Activated naive CD8-positive, alpha-beta T cell treated with anti-CD3 and anti-CD28 coated beads, Interleukin-2, amount 50 U/mL, for 16 hours (primary cell): ENCODE data around the gene AHI1.
"Not testable (repeated sequence)": the region's sequence is repeated elsewhere in the genome, so short reads cannot be mapped to it uniquely, and the experiment has no call there.

Source experiments
- DNase-seq: peaks from one replicate; pipeline ENCODE4 v3.0.0-alpha.2; 2020; ENCODE audit warnings: low read depth, low spot score

Gene AHI1

GRCh38 chr6:135266675-135267074 lies 230.9 kb downstream of the AHI1 start:
- DNase-seq, result no peak

DNA sequence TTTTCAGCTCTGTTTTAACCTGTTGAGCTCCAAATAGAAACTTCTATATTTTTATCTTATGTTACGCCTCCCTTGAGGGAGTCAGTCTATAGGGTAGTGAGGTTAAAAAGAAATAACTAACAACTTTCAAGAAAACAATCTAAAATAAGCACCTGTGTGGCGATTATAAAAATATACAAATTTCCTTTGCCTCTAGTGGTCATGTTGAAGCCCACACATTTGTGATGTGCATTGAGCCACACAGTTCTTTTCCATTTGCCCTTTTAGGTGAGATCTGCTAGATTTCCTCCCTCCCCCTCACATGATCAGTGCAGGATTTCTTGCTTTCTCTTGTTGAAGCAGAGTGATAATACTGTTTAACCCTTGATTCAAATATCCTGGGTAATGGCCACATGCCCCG lies 232.3 kb downstream of the AHI1 start:
- DNase-seq, result no peak

DNA sequence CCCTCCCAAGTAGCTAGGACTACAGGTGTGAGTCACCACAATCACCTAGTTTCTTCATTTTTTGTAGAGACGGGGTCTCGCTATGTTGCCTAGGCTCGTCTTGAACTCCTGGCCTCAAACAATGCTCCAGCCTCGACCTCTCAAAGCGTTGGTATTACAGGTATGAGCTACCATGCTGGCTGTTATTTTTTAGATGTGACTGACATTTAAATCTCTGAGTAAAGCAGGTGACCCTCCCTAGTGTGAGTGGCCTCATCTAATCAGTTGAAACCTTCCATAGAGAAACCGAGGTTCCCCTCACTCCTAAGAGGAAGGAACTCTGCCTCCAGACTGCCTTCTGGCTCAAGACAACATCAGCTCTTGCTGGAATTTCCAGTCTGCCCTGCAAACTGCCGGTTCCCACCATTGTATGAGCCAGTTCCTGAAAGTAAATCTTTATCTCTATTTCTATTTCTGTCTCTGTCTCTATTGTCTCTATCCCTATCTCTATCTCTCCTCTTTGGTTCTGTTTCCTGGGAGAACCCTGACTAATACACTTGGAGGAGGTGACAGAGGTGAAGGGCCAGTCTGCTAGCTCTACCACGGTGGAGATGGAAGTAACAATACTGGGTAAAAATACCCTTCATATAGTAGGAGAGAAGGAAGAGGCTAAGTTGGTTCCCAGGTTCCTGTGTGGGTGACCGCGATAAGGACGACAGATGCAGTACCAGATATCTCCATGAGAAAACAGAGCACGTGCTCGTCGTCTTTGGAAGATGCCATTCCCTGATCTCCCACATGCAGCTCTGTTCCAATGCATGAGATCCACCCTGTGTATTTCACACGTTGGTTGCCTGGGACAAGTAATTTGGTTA lies 235.4 kb downstream of the AHI1 start:
- no peak for DNase-seq

DNA sequence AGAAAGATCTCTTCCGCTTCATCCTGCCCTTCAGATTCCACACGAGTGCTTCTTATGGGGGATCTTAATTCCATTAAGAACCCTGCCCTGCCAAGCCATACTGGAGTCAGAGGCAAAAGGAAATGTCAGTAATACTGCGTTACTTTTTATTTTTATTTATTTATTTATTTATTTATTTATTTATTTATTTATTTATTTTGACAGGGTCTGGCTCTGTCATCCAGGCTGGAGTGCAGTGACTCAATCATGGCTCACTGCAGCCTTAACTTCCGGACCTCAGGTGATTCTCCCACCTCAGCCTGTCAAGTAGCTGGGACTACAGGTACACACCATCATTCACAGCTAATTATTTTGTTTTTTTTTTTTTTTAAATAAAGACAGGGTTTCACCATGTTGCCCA lies 236.9 kb downstream of the AHI1 start:
- DNase-seq, result no peak

DNA sequence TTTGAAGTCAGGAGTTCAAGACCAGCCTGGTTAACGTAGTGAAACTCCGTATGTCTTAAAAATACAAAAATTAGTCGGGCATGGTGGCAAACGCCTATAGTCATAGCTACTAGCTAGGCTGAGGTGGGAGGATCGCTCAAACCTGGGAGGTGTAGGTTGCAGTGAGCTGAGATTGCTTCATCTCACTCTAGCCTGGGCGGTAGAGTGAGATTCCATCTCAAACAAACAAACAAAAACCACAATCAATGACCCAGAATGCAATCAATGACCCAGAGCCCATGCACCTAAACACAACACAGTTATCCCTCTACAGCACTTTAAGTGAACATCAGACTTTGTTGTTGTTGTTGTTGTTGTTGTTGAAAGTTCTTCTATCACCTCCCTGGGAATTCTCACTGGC lies 238.6 kb downstream of the AHI1 start:
- no peak for DNase-seq

GRCh38 chr6:135257631-135258405 lies 239.7 kb downstream of the AHI1 start:
- no peak for DNase-seq

DNA sequence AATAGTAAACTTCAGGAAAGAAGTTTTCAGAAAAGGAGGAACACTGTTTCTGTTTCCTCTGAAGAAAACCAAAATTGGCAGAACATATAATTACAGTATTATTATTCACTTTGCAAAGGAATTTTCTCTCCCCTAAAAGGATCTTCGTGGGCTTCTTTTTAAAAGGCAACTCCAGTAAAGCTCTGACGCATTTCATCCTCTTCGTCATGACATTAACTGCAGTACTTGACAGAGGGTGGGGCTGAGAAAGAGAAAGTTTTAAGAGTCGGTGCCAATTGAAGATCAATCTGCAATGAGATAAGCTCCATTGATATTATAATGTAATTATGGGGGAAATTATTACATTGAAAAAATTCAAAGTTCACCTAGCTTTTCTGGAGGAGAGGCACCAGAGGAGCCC lies 240.7 kb downstream of the AHI1 start:
- DNase-seq, result no peak

DNA sequence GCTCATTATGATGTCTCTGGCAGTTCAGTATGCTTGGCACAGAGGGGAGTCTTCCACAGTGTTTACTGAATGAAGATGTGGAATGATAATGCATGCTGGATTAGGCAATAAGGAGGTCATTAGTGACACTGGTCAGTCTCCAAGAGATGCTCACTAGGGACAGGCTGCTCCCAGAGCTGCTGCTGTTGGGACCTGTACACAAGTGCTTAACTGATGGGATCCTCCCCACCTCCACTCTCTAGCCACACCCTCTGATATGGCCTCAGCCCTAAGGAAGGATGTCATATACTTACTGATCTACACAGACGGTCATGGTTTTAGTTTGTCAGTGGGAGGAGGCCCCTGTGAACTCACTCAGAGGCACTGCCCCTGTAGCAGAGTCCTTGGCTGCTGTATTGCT lies 243.1 kb downstream of the AHI1 start:
- DNase-seq, result no peak

DNA sequence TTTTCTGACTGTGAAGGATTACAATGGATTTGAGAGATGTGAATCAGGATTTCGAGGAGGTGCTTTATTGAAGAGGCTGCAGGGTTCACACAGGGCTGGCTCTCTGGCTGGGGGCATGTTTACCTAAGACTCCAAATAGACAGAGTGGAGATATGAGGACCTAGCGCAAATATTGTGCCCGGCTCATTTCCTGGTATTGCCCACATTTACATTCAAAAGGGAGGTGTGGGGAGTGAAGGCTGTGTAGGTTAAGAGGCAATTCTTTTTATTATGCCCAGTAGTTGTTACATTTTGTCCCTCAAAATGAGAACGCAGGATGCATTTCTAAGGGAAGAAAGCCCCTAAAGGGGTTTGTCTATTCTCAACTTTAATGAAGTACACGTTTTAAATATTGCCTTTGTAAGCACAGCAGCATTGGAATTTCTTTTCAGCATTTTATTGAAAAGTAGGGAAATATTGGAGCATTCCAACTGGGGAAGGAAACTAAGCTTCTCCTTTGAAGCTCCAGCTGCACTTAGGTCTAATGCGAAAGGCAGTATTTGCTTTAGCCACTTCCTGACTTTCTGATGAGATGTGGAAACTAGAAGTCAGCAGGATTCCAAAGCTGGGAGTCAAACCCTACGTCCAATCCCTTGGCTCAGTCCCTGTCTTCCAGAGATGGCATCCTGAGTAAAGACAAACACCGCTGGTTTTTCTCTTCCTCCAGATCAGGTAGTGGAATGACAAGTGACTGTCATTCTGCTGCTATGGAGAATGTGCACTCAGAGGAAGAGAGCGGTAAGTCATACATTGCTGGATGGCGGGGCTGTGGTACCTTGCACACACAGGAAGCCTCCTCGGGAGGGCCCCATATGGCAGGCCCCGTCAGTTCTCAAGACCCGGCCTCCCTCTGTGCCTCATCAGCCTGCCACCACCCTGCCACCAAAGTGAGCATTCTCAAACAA lies 245.8 kb downstream of the AHI1 start:
- no peak for DNase-seq

DNA sequence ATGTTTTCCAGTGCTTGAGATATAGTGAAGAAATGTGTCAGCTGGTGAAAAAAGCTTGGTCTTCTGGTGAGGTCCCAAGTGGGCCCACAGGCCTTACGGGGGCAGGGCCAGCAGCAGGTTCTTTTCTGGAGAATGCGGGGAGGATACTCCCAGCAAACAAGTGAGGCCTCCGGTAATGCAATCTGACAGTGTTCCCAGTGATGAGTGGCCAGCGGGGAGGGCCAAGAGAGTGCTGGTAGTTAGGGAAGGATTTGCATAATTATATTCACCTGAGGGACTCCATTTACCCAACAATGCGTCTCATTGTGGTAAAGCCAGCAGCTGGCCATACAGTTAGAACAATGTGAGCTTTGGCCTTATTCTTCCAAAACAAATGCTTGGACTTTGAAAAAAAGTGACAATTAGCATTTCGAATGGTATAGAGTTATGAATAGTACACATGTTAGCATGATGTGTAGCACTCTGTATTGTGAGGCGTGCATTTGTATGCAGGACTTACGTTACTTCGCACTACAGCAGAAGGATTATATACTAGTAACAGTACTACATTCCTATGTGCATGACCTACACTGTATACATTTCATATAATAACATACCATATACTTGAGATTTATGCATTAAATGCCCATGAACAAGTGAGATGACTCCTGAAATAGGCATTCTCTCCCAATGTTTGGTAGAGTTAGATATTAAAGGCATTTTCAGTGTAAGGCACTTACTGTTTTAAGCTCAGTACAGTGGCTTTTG lies 246.6 kb downstream of the AHI1 start:
- no peak for DNase-seq

- no peak for DNase-seq
These were observed 247.3 kb downstream of the AHI1 start for GRCh38 chr6:135250234-135250633.

DNA sequence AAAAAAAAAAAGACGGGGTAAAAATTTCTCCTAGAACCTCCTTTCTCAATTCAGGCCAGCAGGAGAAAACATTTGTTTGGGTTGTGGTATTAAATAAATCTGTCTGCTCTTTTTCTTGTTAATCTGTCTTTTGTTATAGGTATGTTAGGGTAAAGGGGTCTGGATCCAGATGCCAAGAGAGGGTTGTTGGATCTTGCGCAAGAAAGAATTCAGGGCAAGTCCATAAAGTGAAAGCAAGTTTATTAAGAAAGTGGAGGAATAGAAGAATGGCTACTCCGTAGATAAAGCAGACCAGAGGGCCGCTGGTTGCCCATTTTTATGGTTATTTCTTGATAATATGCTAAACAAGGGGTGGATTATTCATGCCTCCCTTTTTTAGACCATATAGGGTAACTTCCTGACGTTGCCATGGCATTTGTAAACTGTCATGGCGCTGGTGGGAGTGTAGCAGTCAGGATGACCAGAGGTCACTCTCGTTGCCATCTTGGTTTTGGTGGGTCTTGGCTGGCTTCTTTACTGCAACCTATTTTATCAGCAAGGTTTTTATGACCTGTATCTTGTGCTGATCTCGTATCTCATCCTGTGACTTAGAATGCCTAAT lies 251.0 kb downstream of the AHI1 start:
- not testable (repeated sequence) for DNase-seq

DNA sequence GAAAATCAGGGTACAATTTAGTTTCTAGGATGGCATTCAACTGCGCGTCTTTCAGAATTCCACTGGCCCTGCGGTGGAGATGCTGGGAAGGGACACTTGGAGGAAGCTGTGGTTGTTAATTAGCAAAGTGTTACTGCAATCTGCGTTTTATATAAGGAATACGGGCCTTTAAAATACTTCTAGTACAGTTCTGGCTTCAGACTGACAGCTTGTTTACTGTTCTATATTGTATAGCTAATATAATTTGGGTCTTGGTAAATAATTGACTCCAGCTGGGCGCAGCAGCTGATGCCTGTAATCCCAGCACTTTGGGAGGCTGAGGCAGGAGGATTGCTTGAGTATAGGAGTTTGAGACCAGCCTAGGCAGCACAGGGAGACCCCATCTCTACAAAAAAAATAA lies 252.7 kb downstream of the AHI1 start:
- DNase-seq, result no peak

DNA sequence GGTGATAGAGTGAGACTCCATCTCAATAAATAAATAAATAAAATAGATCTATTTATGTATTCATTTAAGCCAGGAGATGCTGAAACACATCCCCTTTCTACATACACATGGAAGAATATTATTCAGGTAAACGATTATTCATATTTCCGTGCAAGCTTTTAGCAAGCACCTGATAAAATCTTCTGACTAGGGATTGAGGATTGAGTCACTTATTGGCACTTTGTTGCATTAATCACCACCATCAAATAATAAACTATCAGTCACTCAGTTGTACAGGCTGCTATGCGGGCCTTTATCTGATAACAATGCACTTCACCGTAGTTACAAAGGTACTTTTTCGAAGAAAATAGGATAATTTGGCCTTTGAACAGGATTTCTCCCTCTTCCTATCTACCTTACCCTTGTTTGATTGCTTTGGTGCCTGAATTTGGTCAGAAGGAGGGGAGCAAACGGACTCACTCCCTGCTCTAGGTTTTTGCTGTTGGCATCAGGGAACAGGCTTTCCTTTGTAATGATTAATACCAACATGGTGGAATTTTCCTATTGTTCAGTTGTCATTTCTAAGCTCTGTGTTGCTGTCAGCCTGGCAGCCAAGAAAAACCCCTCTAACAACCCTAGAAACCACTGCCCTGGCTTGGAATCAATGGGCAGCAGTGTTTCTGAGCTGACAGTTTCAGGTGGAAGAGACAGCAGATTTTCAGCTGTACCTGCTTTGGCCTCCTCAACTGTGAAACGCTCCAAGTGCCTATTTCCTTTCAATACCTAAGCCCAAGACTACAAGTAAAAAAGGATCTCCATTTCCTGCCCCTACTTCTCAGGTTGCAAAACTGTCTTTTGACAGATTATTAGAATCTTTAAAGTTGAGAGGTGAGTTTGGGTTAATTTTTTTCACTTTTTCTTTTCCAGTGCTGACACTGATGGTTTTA lies 253.4 kb downstream of the AHI1 start:
- DNase-seq, result no peak

DNA sequence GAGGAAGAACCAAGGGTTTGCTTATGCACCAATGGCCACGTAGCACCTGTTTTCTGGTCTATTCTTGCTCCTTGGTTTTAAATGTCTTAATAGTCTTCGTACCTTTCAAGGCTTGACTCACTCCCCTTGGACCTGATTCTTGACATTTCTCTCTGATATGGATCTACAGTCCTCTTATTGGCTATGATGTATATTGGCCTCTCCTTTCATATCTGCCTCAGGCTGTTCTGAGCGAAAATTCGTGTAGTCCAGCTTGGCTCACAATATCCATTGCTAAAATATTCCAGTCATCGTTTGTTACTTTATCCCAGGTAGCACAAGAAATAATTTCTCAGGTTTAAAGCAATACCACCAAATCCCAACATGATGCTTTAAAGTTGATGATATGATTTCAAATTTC lies 256.8 kb downstream of the AHI1 start:
- DNase-seq, result no peak

DNA sequence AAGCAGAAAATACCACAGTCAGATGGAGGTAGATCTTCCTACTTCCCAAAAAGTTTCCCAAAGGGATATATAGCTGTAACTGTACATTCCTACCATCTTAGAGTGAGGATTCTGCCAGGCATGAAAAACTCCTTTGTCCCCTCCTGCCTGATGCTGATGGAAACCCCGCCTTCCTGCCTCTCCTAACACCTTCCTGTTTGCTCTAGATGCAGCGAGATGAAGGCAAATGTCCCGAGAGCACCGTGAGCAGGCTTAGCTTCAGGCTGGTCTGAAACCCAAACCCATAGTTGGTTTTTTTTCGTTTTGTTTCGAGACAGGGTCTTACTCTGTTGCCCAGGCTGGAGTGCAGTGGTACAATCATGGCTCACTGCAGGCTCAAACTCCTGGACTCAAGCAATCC lies 260.8 kb downstream of the AHI1 start:
- DNase-seq, result no peak

GRCh38 chr6:135236319-135236718 lies 261.2 kb downstream of the AHI1 start:
- no peak for DNase-seq

DNA sequence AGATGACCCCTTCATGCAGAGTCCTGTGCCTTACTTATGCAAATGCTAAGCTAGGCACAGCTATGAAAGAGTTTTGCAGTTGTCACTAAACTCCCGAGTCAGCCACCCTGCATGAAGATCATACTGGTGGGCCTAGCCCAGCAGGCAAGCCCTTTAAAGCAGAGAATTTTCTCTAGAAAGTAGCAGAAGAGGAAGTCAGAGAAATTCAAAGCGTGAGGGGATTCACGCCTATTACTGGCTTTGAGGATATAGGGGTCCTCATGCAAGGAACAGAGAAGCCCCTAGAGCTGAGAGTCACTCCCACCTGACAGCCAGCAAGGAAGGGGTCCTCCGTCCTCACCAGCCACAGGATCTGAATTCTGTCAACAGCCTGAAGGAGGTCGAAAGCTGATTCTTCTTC lies 261.8 kb downstream of the AHI1 start:
- no peak for DNase-seq

GRCh38 chr6:135234492-135234780 lies 263.1 kb downstream of the AHI1 start:
- no peak for DNase-seq
